HepG2 (cell line): ENCODE measurements around the gene SLC5A4. TPM values are rescaled to one million over a fixed set of nuclear protein-coding genes. Genes with fewer than 3 reads are reported as not detected.

ENCODE experiments used
- DBP ChIP-seq: sonication (generic); formaldehyde crosslinking; IDR thresholded peaks from 2 replicates; pipeline ENCODE4 v1.4.0; 2020; ENCODE audit warnings: missing genetic modification reagents; ENCODE audit errors: not compliant biosample characterization
- HNRNPLL ChIP-seq: fragments of 200-400 bp; formaldehyde crosslinking; IDR thresholded peaks from 2 replicates; pipeline ENCODE4 v1.6.1; 2017; ENCODE audit warnings: mild to moderate bottlenecking, low read depth, low read length; ENCODE audit not compliant: poor library complexity, severe bottlenecking
- KDM2A ChIP-seq: sonication (generic); formaldehyde crosslinking; IDR thresholded peaks from 2 replicates; pipeline ENCODE4 v1.4.0; 2020; ENCODE audit warnings: low read depth, missing genetic modification reagents, borderline replicate concordance
- KMT2B ChIP-seq: IDR thresholded peaks from 2 replicates; pipeline ENCODE4 v1.6.1; 2016; ENCODE audit warnings: missing genetic modification reagents, missing compliant biosample characterization
- MEIS2 ChIP-seq: sonication (generic); formaldehyde crosslinking; IDR thresholded peaks from 2 replicates; pipeline ENCODE4 v1.9.0; 2021; ENCODE audit warnings: mild to moderate bottlenecking, missing genetic modification reagents
- NRL ChIP-seq: sonication (generic); formaldehyde crosslinking; IDR thresholded peaks from 2 replicates; pipeline ENCODE4 v1.5.0; 2020; ENCODE audit warnings: missing genetic modification reagents, mild to moderate bottlenecking, moderate library complexity, borderline replicate concordance
- SALL1 ChIP-seq: sonication (generic); formaldehyde crosslinking; IDR thresholded peaks from 2 replicates; pipeline ENCODE4 v1.8.0; 2022; ENCODE audit warnings: mild to moderate bottlenecking, missing genetic modification reagents
- SMC3 ChIP-seq: IDR thresholded peaks from 2 replicates; pipeline ENCODE4 v1.6.1; 2011; ENCODE audit warnings: low read length, improper control_type of control experiment
- TIGD3 ChIP-seq: sonication (generic); formaldehyde crosslinking; IDR thresholded peaks from 2 replicates; pipeline ENCODE4 v1.5.1; 2020; ENCODE audit warnings: mild to moderate bottlenecking, missing genetic modification reagents, borderline replicate concordance
- XRCC5 ChIP-seq: fragments of 200-400 bp; formaldehyde crosslinking; optimal IDR thresholded peaks from 2 replicates; pipeline ENCODE3; 2017; ENCODE audit warnings: mild to moderate bottlenecking, low read length
- ZNF292 ChIP-seq: sonication (generic); formaldehyde crosslinking; IDR thresholded peaks from 2 replicates; pipeline ENCODE4 v1.8.1; 2022; ENCODE audit warnings: mild to moderate bottlenecking, low read depth, missing genetic modification reagents, borderline replicate concordance
- ZNF430 ChIP-seq: sonication (generic); formaldehyde crosslinking; IDR thresholded peaks from 2 replicates; pipeline ENCODE4 v1.9.0; 2021; ENCODE audit warnings: mild to moderate bottlenecking, missing genetic modification reagents
- ZNF792 ChIP-seq: IDR thresholded peaks from 2 replicates; pipeline ENCODE4 v1.6.1; 2016
- polyA plus RNA-seq, 8 experiments: library from polyadenylated mRNA; depleted of rRNA in 3 of 8; stranded (reverse) in 7 of 8; unstranded in 1 of 8; fragments of >200 nt; fragmentation: Illumina TruSeq in 4 of 8; extraction: Trizol in 4 of 8; gene quantifications; 2 replicates each; pipeline versions ENCODE4 v1.2.1 to v1.2.3, GENCODE V29; 2011 to 2016; ENCODE audit warnings: low read depth in 4 of 8, missing spikeins in 1 of 8, mixed read lengths in 1 of 8; ENCODE audit not compliant: insufficient read depth in 1 of 8
- total RNA-seq, 5 experiments: library from RNA; depleted of rRNA; stranded (reverse); fragments of >200 nt; fragmentation: Illumina TruSeq; extraction: Trizol; gene quantifications; 2 replicates each; pipeline ENCODE4 v1.2.3, GENCODE V29; 2016; ENCODE audit warnings: low read depth in 1 of 5
- TF ChIP-seq, protein P1 (sequence below): sonication (generic); formaldehyde crosslinking; IDR thresholded peaks from 2 replicates; pipeline ENCODE4 v1.5.0; 2020; ENCODE audit warnings: mild to moderate bottlenecking, missing genetic modification reagents, moderate library complexity
- TF ChIP-seq, protein P2 (sequence below): IDR thresholded peaks from 2 replicates; pipeline ENCODE4 v1.6.1; 2016; ENCODE audit warnings: low read depth, borderline replicate concordance
- TF ChIP-seq, protein P3 (sequence below): sonication (generic); formaldehyde crosslinking; IDR thresholded peaks from 2 replicates; pipeline ENCODE4 v1.4.0; 2020; ENCODE audit warnings: missing genetic modification reagents
- TF ChIP-seq, protein P4 (sequence below): sonication (generic); formaldehyde crosslinking; IDR thresholded peaks from 2 replicates; pipeline ENCODE4 v1.5.0; 2020; ENCODE audit warnings: mild to moderate bottlenecking, missing genetic modification reagents, borderline replicate concordance

The SLC5A4 gene
- total and polyA plus RNA-seq, 2 of the 13 experiments (the other 11 are each of a cell fraction or from before 2014, with no cell fraction given), result not detected

DNA sequence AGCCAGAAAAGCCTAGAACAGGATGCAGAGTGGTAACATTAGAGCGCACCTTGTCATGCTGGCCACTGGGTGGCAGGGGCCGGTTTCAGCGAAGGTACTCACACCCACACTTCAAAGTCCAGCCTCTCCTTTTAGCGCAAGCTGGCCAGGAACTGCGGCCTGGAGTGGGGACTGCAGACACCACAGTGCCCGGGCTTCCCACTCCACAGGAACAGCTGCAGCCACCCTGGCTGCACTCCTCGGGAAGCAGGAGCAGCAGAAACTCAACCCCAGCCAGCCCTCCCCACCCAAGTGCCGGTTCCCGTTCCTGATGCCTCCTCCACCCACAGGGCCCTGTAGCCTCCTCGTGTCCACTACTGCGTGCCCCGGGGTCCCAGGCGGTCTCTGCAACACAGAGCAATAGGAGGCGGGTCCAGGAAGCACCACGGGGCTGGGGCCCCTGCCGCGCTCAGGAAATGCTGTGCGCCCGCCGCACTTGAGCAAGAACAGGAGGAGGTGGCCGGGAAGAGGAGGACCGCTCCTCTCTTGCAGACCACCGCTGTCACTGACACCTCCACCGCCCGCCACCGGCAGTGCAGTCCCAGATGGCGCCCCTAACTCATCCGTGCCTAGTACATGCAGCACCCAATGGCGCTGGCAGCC, 52.5 kb downstream of the SLC5A4 start (continued):
- TF ChIP-seq, protein P1, sequence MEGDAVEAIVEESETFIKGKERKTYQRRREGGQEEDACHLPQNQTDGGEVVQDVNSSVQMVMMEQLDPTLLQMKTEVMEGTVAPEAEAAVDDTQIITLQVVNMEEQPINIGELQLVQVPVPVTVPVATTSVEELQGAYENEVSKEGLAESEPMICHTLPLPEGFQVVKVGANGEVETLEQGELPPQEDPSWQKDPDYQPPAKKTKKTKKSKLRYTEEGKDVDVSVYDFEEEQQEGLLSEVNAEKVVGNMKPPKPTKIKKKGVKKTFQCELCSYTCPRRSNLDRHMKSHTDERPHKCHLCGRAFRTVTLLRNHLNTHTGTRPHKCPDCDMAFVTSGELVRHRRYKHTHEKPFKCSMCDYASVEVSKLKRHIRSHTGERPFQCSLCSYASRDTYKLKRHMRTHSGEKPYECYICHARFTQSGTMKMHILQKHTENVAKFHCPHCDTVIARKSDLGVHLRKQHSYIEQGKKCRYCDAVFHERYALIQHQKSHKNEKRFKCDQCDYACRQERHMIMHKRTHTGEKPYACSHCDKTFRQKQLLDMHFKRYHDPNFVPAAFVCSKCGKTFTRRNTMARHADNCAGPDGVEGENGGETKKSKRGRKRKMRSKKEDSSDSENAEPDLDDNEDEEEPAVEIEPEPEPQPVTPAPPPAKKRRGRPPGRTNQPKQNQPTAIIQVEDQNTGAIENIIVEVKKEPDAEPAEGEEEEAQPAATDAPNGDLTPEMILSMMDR (CRISPR knock-in tag), result peak; percentile 92
- TF ChIP-seq NRL (CRISPR knock-in tag) (peak; percentile 59; the same call in 1 of the 2 replicates), KMT2B (CRISPR knock-in tag) (no peak), TIGD3 (CRISPR knock-in tag) (no peak), SALL1 (CRISPR knock-in tag) (peak; percentile 62), XRCC5 (peak; percentile 75), ZNF292 (CRISPR knock-in tag) (peak; percentile 29; the same call in 1 of the 2 replicates), SMC3 (peak; percentile 78), ZNF430 (no peak), DBP (peak; percentile 35), KDM2A (CRISPR knock-in tag) (peak; percentile 61; the same call in 1 of the 2 replicates), MEIS2 (CRISPR knock-in tag) (peak; percentile 53; the same call in 1 of the 2 replicates), ZNF792 (CRISPR knock-in tag) (no peak), HNRNPLL (peak; percentile 48)
- TF ChIP-seq, protein P2, sequence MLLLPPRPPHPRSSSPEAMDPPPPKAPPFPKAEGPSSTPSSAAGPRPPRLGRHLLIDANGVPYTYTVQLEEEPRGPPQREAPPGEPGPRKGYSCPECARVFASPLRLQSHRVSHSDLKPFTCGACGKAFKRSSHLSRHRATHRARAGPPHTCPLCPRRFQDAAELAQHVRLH (CRISPR knock-in tag), result peak; percentile 31; the same call in 1 of the 2 replicates
- TF ChIP-seq, protein P3, sequence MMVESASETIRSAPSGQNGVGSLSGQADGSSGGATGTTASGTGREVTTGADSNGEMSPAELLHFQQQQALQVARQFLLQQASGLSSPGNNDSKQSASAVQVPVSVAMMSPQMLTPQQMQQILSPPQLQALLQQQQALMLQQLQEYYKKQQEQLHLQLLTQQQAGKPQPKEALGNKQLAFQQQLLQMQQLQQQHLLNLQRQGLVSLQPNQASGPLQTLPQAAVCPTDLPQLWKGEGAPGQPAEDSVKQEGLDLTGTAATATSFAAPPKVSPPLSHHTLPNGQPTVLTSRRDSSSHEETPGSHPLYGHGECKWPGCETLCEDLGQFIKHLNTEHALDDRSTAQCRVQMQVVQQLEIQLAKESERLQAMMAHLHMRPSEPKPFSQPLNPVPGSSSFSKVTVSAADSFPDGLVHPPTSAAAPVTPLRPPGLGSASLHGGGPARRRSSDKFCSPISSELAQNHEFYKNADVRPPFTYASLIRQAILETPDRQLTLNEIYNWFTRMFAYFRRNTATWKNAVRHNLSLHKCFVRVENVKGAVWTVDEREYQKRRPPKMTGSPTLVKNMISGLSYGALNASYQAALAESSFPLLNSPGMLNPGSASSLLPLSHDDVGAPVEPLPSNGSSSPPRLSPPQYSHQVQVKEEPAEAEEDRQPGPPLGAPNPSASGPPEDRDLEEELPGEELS, result 0 out of 2 replicates have a peak, but pooled peaks have one; percentile 19
- TF ChIP-seq, protein P4, sequence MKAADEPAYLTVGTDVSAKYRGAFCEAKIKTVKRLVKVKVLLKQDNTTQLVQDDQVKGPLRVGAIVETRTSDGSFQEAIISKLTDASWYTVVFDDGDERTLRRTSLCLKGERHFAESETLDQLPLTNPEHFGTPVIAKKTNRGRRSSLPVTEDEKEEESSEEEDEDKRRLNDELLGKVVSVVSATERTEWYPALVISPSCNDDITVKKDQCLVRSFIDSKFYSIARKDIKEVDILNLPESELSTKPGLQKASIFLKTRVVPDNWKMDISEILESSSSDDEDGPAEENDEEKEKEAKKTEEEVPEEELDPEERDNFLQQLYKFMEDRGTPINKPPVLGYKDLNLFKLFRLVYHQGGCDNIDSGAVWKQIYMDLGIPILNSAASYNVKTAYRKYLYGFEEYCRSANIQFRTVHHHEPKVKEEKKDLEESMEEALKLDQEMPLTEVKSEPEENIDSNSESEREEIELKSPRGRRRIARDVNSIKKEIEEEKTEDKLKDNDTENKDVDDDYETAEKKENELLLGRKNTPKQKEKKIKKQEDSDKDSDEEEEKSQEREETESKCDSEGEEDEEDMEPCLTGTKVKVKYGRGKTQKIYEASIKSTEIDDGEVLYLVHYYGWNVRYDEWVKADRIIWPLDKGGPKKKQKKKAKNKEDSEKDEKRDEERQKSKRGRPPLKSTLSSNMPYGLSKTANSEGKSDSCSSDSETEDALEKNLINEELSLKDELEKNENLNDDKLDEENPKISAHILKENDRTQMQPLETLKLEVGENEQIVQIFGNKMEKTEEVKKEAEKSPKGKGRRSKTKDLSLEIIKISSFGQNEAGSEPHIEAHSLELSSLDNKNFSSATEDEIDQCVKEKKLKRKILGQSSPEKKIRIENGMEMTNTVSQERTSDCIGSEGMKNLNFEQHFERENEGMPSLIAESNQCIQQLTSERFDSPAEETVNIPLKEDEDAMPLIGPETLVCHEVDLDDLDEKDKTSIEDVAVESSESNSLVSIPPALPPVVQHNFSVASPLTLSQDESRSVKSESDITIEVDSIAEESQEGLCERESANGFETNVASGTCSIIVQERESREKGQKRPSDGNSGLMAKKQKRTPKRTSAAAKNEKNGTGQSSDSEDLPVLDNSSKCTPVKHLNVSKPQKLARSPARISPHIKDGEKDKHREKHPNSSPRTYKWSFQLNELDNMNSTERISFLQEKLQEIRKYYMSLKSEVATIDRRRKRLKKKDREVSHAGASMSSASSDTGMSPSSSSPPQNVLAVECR, result peak; percentile 49; the same call in 1 of the 2 replicates
